ENCODE data around the gene PARP3.

The PARP3 gene

DNA sequence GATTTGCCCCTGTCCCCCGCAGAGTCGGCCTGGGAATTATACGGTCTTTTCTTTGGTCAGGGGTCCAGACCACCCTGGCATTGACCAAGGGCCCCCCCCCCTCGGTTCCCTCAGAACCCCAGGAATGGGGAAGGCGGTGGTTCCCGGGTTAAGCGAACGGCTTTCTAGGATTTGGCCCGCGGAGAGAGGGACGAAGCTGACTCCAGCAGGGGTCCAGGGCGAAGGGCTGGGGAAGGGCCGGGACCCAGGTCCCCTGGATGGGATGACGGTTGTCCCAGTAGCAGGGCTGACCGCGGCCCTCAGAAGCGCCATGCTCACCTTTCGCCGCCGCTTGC is 733 bp upstream of the PARP3 start:
- peak overlapping the region; percentile 69 for H3K4me3 ChIP-seq (ENCODE audit: insufficient read depth, low read depth, low read length, poor library complexity, severe bottlenecking)
- peak overlapping the region; percentile 49 for H3K27ac ChIP-seq (ENCODE audit: insufficient read depth, low read length, poor library complexity, severe bottlenecking)
- no peaks in the 10 kb centered on the region for H3K27me3 ChIP-seq (replicated peaks; ENCODE audit: control insufficient read depth, insufficient read depth, low read length, poor library complexity, severe bottlenecking)
- peaks cover 21% of the 10 kb centered on the region for H3K4me1 ChIP-seq (ENCODE audit: control insufficient read depth, insufficient read depth, low read length, poor library complexity, severe bottlenecking)
- no peaks in the 10 kb centered on the region for H3K9me3 ChIP-seq (ENCODE audit: control insufficient read depth, low read length)
- H3K36me3 ChIP-seq (ENCODE audit: control insufficient read depth, insufficient read depth, low read length) = peaks cover 23% of the 10 kb centered on the region
- no peak for DNase-seq

DNA sequence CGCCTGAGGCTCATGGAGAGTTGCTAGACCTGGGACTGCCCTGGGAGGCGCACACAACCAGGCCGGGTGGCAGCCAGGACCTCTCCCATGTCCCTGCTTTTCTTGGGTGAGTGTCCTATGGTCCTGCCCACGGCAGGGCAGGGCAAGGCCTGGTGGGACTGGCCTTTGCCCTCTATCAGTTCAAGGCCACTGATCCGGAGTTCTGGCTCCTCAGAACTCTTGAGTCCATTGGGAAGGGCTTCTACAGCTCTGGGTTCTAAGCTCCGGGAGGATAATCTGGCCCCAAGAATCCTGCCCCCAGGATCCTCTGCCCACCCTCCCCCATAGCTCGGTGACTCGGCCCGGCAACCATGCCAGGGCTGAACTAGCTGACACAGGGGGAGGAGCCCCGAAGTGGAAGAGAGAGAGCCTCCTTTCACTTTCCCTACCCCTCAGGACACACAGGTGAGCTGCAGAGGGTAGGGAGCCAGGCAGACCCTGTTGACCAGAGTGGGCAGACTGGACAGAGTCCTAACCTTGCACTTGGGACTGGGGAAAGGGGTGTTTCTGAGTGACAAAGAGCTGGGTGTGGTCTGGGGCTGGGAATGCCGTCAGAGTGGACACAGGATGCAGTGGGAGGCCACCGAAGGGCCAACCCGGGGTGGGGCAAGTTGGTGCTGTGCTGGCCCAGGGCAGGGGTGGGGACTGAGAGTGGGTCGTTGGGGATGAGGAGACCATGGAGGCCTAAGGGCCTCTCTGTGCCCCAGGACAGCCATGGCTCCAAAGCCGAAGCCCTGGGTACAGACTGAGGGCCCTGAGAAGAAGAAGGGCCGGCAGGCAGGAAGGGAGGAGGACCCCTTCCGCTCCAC is 664 bp downstream of the PARP3 start:
- Histone ChIP-seq H3K9me3 (ENCODE audit: control insufficient read depth, low read length) (no peaks in the 10 kb centered on the region), H3K4me3 (ENCODE audit: insufficient read depth, low read depth, low read length, poor library complexity, severe bottlenecking) (peak overlapping the region; percentile 56), H3K27ac (ENCODE audit: insufficient read depth, low read length, poor library complexity, severe bottlenecking) (peak overlapping the region; percentile 68), H3K4me1 (ENCODE audit: control insufficient read depth, insufficient read depth, low read length, poor library complexity, severe bottlenecking) (peaks cover 21% of the 10 kb centered on the region), H3K36me3 (ENCODE audit: control insufficient read depth, insufficient read depth, low read length) (peaks cover 9% of the 10 kb centered on the region), H3K27me3 (replicated peaks; ENCODE audit: control insufficient read depth, insufficient read depth, low read length, poor library complexity, severe bottlenecking) (no peaks in the 10 kb centered on the region)
- DNase-seq = peak; percentile 19 to 33 (median 21)

DNA sequence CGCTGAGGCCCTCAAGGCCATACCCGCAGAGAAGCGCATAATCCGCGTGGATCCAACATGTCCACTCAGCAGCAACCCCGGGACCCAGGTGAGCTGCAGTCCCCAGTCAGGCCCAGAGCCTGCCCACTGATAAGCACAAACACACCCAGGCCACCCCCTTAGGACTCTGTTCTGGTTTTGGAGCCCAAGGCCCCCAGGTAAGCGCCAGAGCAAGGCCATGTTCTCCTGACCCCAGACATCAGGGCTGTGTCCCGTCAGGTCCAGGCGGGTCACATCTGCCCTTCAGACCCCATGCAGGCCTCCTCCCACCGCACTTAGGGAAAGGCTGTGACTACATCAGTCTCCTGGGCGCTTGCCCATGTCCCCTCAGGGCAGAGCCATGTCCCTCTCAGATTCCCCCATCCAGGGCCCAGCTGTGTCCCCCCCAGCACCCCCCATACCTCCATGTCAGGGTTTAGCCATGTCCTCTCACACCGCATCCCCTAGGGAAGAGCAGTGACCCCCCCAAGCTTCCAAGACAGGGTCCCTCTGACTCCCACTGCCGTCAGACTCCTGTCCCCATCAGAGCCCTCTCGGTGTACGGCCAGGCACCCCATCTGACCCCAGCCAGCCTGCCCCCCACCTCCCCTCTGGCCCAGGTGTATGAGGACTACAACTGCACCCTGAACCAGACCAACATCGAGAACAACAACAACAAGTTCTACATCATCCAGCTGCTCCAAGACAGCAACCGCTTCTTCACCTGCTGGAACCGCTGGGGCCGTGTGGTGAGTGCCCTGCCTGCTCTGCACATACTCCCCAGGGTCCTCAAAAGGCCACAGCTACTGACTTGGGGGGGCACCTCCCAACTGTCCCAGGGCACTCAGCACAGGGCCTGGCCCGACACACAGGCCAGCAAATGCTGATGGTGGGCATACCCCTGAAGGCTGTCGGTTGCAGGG is 1.6 kb downstream of the PARP3 start:
- Histone ChIP-seq H3K4me3 (ENCODE audit: insufficient read depth, low read depth, low read length, poor library complexity, severe bottlenecking) (no peak overlapping the region), H3K27ac (ENCODE audit: insufficient read depth, low read length, poor library complexity, severe bottlenecking) (no peak overlapping the region)

DNA sequence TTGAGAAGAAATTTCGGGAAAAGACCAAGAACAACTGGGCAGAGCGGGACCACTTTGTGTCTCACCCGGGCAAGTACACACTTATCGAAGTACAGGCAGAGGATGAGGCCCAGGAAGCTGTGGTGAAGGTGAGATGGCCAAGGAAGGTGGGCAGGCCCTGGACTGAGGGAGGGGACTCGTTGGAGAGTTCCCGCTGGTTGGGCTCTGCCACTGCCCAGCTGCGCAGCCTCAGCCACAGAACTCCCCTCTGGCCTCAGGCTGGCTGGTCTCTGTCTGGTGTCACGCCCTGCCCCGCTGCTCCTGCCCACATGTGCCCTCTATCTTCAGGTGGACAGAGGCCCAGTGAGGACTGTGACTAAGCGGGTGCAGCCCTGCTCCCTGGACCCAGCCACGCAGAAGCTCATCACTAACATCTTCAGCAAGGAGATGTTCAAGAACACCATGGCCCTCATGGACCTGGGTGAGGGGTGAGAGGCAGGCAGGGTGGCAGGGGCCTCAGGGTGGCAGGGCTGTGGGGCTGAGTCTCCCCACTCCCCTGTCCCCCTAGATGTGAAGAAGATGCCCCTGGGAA is 2.4 kb downstream of the PARP3 start:
- no peak overlapping the region for H3K27ac ChIP-seq (ENCODE audit: insufficient read depth, low read length, poor library complexity, severe bottlenecking)
- peaks cover 21% of the 10 kb centered on the region for H3K4me1 ChIP-seq (ENCODE audit: control insufficient read depth, insufficient read depth, low read length, poor library complexity, severe bottlenecking)
- DNase-seq = no peak
- H3K4me3 ChIP-seq (ENCODE audit: insufficient read depth, low read depth, low read length, poor library complexity, severe bottlenecking) = no peak overlapping the region
- no peaks in the 10 kb centered on the region for H3K27me3 ChIP-seq (replicated peaks; ENCODE audit: control insufficient read depth, insufficient read depth, low read length, poor library complexity, severe bottlenecking)
- H3K36me3 ChIP-seq (ENCODE audit: control insufficient read depth, insufficient read depth, low read length) = no peaks in the 10 kb centered on the region
- no peaks in the 10 kb centered on the region for H3K9me3 ChIP-seq (ENCODE audit: control insufficient read depth, low read length)

More for the DNA sequence above, 1.6 kb downstream of the PARP3 start:
- peaks cover 21% of the 10 kb centered on the region for H3K4me1 ChIP-seq (ENCODE audit: control insufficient read depth, insufficient read depth, low read length, poor library complexity, severe bottlenecking)
- no peaks in the 10 kb centered on the region for H3K27me3 ChIP-seq (replicated peaks; ENCODE audit: control insufficient read depth, insufficient read depth, low read length, poor library complexity, severe bottlenecking)
- no peak for DNase-seq
- H3K9me3 ChIP-seq (ENCODE audit: control insufficient read depth, low read length) = no peaks in the 10 kb centered on the region
- peaks cover under 1% of the 10 kb centered on the region for H3K36me3 ChIP-seq (ENCODE audit: control insufficient read depth, insufficient read depth, low read length)

DNA sequence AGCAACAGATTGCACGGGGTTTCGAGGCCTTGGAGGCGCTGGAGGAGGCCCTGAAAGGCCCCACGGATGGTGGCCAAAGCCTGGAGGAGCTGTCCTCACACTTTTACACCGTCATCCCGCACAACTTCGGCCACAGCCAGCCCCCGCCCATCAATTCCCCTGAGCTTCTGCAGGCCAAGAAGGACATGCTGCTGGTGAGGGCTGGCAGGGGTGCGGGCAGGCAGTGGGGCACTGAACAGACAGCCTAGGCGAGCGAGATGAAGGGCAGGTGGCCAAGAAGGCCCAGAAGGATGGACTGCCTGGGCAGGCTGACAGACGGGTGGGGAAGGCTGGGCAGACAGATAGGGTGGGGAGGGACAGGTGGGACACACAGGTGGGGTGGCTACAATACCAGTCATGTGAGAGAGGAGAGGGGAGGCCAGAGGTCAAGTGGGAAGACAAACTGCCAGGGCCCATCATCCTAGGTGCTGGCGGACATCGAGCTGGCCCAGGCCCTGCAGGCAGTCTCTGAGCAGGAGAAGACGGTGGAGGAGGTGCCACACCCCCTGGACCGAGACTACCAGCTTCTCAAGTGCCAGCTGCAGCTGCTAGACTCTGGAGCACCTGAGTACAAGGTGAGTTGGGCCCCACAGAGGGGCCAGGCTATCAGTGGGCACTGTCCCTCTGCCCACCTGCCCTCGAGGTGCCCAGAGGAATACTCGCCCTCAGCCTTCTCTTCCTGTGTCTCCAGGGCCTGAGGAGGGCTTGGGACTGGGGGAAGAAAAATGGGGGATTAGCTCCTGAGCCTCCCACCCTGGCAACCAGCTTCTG is 3.1 kb downstream of the PARP3 start:
- peaks cover 21% of the 10 kb centered on the region for H3K4me1 ChIP-seq (ENCODE audit: control insufficient read depth, insufficient read depth, low read length, poor library complexity, severe bottlenecking)
- H3K27me3 ChIP-seq (replicated peaks; ENCODE audit: control insufficient read depth, insufficient read depth, low read length, poor library complexity, severe bottlenecking) = no peaks in the 10 kb centered on the region
- H3K27ac ChIP-seq (ENCODE audit: insufficient read depth, low read length, poor library complexity, severe bottlenecking) = no peak overlapping the region
- no peaks in the 10 kb centered on the region for H3K9me3 ChIP-seq (ENCODE audit: control insufficient read depth, low read length)
- no peak overlapping the region for H3K4me3 ChIP-seq (ENCODE audit: insufficient read depth, low read depth, low read length, poor library complexity, severe bottlenecking)
- DNase-seq = no peak
- H3K36me3 ChIP-seq (ENCODE audit: control insufficient read depth, insufficient read depth, low read length) = no peaks in the 10 kb centered on the region

DNA sequence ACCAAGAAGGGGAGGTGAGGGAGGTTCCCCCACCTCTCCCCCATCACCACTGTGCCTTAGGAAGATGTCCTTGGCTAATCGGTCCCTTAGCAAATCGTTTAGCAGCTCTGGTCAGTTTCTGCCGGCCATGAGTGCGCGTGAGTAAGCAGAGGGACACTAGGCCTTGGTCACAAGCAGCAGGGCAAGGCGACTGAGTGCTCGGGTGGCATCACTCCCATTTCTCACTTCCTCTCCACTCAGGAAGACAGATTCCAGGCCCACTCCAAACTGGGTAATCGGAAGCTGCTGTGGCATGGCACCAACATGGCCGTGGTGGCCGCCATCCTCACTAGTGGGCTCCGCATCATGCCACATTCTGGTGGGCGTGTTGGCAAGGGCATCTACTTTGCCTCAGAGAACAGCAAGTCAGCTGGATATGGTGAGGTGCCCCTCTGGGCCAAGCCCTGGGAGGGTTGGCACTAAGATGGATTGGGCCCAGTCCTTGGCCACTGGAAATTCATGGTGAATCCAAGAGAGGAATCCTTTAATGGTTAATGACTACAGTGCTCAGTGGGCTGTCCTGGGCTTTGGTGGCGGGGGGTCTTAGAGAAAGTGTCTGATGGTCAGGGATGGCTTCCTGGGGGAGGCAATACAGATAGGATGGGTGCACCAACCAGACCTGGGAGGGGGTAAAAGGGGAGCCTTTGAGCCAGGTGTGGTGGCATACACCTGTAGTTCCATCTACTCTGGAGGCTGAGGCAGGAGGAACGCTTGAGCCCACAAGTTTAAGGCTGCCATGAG is 4.0 kb downstream of the PARP3 start:
- Histone ChIP-seq H3K36me3 (ENCODE audit: control insufficient read depth, insufficient read depth, low read length) (no peaks in the 10 kb centered on the region), H3K4me3 (ENCODE audit: insufficient read depth, low read depth, low read length, poor library complexity, severe bottlenecking) (no peak overlapping the region), H3K27me3 (replicated peaks; ENCODE audit: control insufficient read depth, insufficient read depth, low read length, poor library complexity, severe bottlenecking) (no peaks in the 10 kb centered on the region), H3K9me3 (ENCODE audit: control insufficient read depth, low read length) (no peaks in the 10 kb centered on the region), H3K4me1 (ENCODE audit: control insufficient read depth, insufficient read depth, low read length, poor library complexity, severe bottlenecking) (peaks cover 17% of the 10 kb centered on the region), H3K27ac (ENCODE audit: insufficient read depth, low read length, poor library complexity, severe bottlenecking) (no peak overlapping the region)
- DNase-seq = no peak

DNA sequence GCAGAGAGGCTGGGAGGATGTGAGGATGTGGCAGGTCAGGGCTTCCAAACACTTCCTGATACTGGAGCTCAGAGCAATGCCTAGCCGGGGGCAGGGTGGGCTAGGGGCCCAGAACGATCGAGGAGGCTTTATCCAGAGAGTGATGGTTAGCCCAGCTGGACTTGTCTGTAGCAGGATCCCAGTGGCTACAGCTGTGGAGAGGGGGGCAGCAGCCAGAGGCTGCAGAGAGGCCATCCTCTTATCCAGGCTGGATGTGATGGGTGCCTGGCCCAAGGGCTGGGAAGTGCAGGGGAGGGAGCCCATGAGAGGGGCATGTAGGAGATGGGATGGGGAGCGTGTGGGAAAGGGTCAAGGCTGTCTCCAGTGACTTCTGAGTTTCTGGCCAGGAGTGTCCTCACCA is 4.6 kb downstream of the PARP3 start:
- H3K27me3 ChIP-seq (replicated peaks; ENCODE audit: control insufficient read depth, insufficient read depth, low read length, poor library complexity, severe bottlenecking) = no peaks in the 10 kb centered on the region
- H3K9me3 ChIP-seq (ENCODE audit: control insufficient read depth, low read length) = no peaks in the 10 kb centered on the region
- H3K4me1 ChIP-seq (ENCODE audit: control insufficient read depth, insufficient read depth, low read length, poor library complexity, severe bottlenecking) = peaks cover 12% of the 10 kb centered on the region
- DNase-seq = no peak
- no peak overlapping the region for H3K4me3 ChIP-seq (ENCODE audit: insufficient read depth, low read depth, low read length, poor library complexity, severe bottlenecking)
- H3K27ac ChIP-seq (ENCODE audit: insufficient read depth, low read length, poor library complexity, severe bottlenecking) = no peak overlapping the region
- H3K36me3 ChIP-seq (ENCODE audit: control insufficient read depth, insufficient read depth, low read length) = no peaks in the 10 kb centered on the region

DNA sequence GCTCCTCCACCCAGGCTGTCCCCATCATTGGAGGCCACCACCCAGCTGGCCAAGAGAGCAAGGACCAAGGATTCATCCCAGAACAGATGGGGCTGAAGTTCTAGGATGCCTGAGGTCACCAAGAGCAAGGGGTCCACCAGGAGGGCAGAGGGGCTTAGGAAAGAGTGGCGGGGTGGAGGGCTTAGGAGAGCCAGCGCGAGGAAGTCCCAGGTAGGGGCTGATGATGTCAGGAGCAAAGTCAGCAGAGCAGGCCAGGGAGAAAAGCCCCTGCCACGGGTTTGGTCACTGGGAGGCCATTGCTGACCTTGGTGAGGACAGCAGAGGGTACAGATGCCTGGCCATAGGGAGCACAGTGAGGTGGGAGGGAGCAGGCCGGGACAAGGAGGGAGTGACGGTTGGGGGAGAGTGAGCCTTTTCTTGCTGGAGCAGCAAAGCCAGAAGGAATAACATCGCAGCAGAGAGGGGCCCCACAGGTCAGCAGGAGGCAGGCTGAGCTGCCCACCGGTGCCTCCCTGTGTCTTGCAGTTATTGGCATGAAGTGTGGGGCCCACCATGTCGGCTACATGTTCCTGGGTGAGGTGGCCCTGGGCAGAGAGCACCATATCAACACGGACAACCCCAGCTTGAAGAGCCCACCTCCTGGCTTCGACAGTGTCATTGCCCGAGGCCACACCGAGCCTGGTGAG is 5.2 kb downstream of the PARP3 start:
- no peaks in the 10 kb centered on the region for H3K9me3 ChIP-seq (ENCODE audit: control insufficient read depth, low read length)
- no peaks in the 10 kb centered on the region for H3K36me3 ChIP-seq (ENCODE audit: control insufficient read depth, insufficient read depth, low read length)
- no peak overlapping the region for H3K27ac ChIP-seq (ENCODE audit: insufficient read depth, low read length, poor library complexity, severe bottlenecking)
- no peak overlapping the region for H3K4me3 ChIP-seq (ENCODE audit: insufficient read depth, low read depth, low read length, poor library complexity, severe bottlenecking)
- no peaks in the 10 kb centered on the region for H3K27me3 ChIP-seq (replicated peaks; ENCODE audit: control insufficient read depth, insufficient read depth, low read length, poor library complexity, severe bottlenecking)
- H3K4me1 ChIP-seq (ENCODE audit: control insufficient read depth, insufficient read depth, low read length, poor library complexity, severe bottlenecking) = peaks cover 10% of the 10 kb centered on the region
- DNase-seq = no peak
